Measurements from ENCODE around the gene APBA1. TPM values are rescaled to one million over a fixed set of nuclear protein-coding genes. Genes with fewer than 3 reads are reported as not detected.

Gene APBA1
- total and polyA plus RNA-seq, 2 donors (not counting 3 experiments of a cell fraction or from before 2014, with no cell fraction given), result 6.1 to 11.3 TPM

DNA sequence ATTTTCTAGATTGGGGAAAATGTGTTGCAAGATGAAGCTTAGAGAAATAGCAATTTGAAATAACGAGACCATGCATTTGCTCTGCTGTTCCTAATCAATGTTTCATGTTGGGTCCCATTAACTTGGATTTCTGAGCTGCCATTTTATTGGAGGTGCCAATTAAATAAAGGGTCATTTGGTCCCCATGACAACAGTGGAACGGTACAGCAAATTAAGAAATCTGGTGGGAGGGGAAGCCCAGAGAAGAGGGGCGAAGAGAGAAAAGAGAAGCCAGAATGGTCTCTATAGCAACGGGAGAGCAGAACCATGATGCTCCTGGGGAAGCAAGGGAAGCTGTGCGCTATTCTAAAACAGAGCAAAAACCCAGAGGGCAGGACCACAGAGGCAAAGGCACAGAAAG is 226.9 kb downstream of the APBA1 start:
- FAIRE-seq, result no peak
- no peaks in the 10 kb centered on the region for H3K9me3 ChIP-seq (replicated peaks; ENCODE audit: control insufficient read depth, insufficient read depth, low read length)
- no peaks in the 10 kb centered on the region for H3K79me2 ChIP-seq (ENCODE audit: control insufficient read depth, insufficient read depth, low read length)
- no peaks in the 10 kb centered on the region for H3K9me1 ChIP-seq (replicated peaks; ENCODE audit: control insufficient read depth, extremely low read depth, insufficient read depth, low read length)
- no peaks in the 10 kb centered on the region for H3K36me3 ChIP-seq (ENCODE audit: control insufficient read depth in 2 of 2, extremely low read depth in 1 of 2, insufficient read depth in 2 of 2, low read length in 2 of 2)
- H2AFZ ChIP-seq (ENCODE audit: low read depth, low read length), result no peak overlapping the region
- H3K4me2 ChIP-seq (ENCODE audit: insufficient read depth, low read length), result no peak overlapping the region
- no peak overlapping the region for H3K4me3 ChIP-seq (replicated peaks in 1 of 3; ENCODE audit: insufficient read depth in 1 of 3, low read depth in 1 of 3, low read length in 3 of 3)
- no peaks in the 10 kb centered on the region for H3K4me1 ChIP-seq (ENCODE audit: control insufficient read depth, extremely low read depth, insufficient read depth, low read length)
- dilution Hi-C loops (cut with MboI; ENCODE audit: extremely low pct_ligation_motif_present, low sequenced_read_pairs), result no loop called here
- CTCF ChIA-PET, result no interaction called here
- DNase-seq (ENCODE audit: low read depth, low spot score), result no peak
- H3K9ac ChIP-seq (replicated peaks; ENCODE audit: extremely low read depth, insufficient read depth, low read length), result no peak overlapping the region
- intact Hi-C loops (cut with micrococcal nuclease), result no loop called here
- POLR2A ChIA-PET, result no interaction called here
- TF ChIP-seq, protein P1, sequence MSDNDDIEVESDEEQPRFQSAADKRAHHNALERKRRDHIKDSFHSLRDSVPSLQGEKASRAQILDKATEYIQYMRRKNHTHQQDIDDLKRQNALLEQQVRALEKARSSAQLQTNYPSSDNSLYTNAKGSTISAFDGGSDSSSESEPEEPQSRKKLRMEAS (IDR thresholded peaks at IDR 0.05; ENCODE audit: insufficient read depth, insufficient read length), result no peak
- TF ChIP-seq POLR2A (IDR thresholded peaks at IDR 0.05; ENCODE audit: low read depth, low read length) (no peak), MYC (IDR thresholded peaks at IDR 0.05; ENCODE audit: low read depth, low read length) (no peak), EZH2 (IDR thresholded peaks at IDR 0.05; ENCODE audit: borderline replicate concordance, low read depth, low read length, severe bottlenecking) (no peak), FOS (IDR thresholded peaks at IDR 0.05; ENCODE audit: borderline replicate concordance, insufficient read depth, low read length) (no peak), JUN (IDR thresholded peaks at IDR 0.05; ENCODE audit: borderline replicate concordance, insufficient read depth, insufficient read length, low read depth) (no peak), GATA2 (IDR thresholded peaks at IDR 0.05; ENCODE audit: insufficient read depth, insufficient read length, low read depth, low read length) (no peak), POLR2AphosphoS5 (IDR thresholded peaks at IDR 0.05; ENCODE audit: insufficient read depth, low read depth, low read length) (no peak)
- TF ChIP-seq, protein P2, sequence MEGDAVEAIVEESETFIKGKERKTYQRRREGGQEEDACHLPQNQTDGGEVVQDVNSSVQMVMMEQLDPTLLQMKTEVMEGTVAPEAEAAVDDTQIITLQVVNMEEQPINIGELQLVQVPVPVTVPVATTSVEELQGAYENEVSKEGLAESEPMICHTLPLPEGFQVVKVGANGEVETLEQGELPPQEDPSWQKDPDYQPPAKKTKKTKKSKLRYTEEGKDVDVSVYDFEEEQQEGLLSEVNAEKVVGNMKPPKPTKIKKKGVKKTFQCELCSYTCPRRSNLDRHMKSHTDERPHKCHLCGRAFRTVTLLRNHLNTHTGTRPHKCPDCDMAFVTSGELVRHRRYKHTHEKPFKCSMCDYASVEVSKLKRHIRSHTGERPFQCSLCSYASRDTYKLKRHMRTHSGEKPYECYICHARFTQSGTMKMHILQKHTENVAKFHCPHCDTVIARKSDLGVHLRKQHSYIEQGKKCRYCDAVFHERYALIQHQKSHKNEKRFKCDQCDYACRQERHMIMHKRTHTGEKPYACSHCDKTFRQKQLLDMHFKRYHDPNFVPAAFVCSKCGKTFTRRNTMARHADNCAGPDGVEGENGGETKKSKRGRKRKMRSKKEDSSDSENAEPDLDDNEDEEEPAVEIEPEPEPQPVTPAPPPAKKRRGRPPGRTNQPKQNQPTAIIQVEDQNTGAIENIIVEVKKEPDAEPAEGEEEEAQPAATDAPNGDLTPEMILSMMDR (IDR thresholded peaks at IDR 0.05; ENCODE audit: extremely low read depth in 1 of 2, insufficient read depth in 1 of 2, low read depth in 1 of 2, low read length in 2 of 2), result no peak
- H3K27ac ChIP-seq (ENCODE audit: insufficient read depth, low read depth, low read length), result no peak overlapping the region
- no TSS peak for BruUV-seq (replicated peaks)
- H4K20me1 ChIP-seq (replicated peaks; ENCODE audit: control insufficient read depth, extremely low read depth, insufficient read depth, low read length), result no peaks in the 10 kb centered on the region
- H3K27me3 ChIP-seq (ENCODE audit: control insufficient read depth in 2 of 2, insufficient read depth in 2 of 2, low read length in 2 of 2), result no peaks in the 10 kb centered on the region
